MG63 (cell line): ENCODE measurements around the gene ARSI. TPM values are rescaled to one million over a fixed set of nuclear protein-coding genes. Genes with fewer than 3 reads are reported as not detected.
A peak's percentile ranks its signal among the peaks of the same experiment; 100 is the strongest.

Experiments
- DNase-seq: peaks from one replicate; pipeline ENCODE4 v3.0.0-alpha.2; 2020
- H3K27me3 ChIP-seq: fragments of 250-450 bp; sonication (Bioruptor Pico); 2 replicates; pipeline ENCODE4 v1.5.1; 2020; ENCODE audit warnings: mild to moderate bottlenecking, moderate library complexity
- H3K36me3 ChIP-seq: fragments of 250-450 bp; sonication (Bioruptor Pico); 2 replicates; pipeline ENCODE4 v1.5.1; 2020; ENCODE audit warnings: mild to moderate bottlenecking, moderate library complexity
- H3K4me3 ChIP-seq: fragments of 250-450 bp; sonication (Bioruptor Pico); 2 replicates; pipeline ENCODE4 v1.5.1; 2020; ENCODE audit warnings: mild to moderate bottlenecking, moderate library complexity
- H3K9me3 ChIP-seq: fragments of 250-450 bp; sonication (Bioruptor Pico); 2 replicates; pipeline ENCODE4 v1.5.1; 2020; ENCODE audit warnings: mild to moderate bottlenecking, moderate library complexity
- total RNA-seq: library from RNA; depleted of rRNA; stranded (reverse); fragments of >200 nt; shearing (Covaris generic); gene quantifications from 2 replicates; pipeline ENCODE4 v1.2.3, GENCODE V29; 2014; ENCODE audit warnings: low replicate concordance; rRNA removed

Gene ARSI
- total RNA-seq = 38.8 and 45.4 TPM in 2 replicates

DNA sequence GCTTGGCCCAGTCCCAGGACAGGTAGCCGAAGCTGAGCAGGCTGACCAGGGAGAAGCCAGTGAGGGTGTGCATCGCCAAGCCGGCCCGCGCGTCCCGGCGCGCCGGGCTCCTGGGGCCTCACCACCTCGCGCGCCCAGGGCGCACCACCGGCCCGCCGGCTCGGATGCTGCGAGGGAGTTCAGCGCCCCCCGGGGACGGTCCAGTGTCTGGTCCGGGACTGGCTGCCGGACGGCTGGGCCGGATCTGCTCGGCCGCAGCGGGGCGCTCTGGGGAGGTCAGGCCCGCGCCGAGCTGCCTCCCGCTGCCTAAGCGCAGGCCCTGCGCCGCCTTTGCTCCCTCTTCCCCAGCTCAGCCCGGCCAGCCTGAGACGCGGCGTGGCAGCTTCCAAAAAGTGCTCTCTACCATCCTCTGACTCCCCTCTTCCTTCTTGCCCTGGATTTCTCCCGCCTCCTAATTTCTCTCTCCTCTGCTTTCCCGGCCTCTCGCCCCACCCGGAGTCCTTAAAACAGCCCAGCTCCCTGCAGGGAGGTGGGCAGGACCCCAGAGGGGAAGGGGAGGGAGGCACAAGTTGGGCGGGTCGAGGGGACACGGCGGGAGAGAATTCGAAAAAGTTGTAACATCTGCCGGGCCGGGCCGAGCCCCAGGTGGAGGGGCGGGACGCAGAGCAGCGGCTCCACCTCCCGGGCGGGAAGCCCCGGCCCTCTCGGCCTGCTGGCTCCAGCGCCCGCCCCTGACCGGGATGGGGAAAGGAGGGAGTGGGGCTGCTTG is at the start of gene ARSI:
Gene ARSI (minus strand): TSS at position 605 of the 769 bp plus-strand sequence. CDS start 532 bp downstream, at position 73.
- Histone ChIP-seq H3K9me3 (no peaks in the 10 kb centered on the region), H3K36me3 (peaks cover 7% of the 10 kb centered on the region), H3K4me3 (peak within 1 kb of the TSS; percentile 26), H3K27me3 (no peaks in the 10 kb centered on the region)
- DNase-seq = peak; percentile 95

DNA sequence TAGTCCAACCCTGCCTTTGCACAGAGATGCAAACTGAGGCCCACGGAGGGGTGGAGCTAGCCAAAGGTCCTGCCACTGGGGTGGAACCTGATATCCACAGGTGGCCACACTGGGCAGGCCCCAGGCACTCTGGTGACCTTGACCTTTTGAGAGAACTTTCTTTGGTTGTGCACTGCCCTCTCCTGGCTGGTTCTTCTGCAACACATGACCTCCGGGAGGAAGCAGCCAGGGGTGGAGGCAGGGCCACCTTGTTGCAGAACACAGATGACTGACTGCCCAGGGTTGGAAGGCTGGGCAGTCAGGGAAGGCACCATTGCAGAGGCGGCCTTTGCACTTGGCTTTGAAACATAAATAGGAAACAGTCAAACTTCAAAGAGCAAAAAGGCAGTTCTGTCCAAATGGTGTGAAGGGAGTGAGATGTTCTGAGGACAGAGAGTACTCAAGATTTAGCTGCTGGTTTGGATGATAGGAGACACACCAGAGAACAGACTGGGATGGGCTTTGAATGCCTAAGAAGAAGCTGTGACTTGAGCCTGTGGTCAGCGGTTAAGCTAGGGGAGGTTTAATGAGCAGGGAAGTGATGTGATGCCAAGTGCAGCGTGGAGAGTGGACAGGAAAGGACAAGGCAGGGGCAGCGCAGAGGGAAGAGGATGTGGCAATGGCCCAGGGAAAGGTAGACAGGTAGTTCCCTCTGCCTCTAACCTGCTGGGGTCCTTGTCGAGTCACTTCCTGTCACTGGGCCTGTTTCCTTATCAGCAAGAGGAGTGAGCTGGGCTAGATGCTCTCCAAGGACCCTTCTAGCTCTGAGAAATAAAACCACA is 48.0 kb upstream of the ARSI start:
- DNase-seq = peak; percentile 84
- no peak overlapping the region for H3K4me3 ChIP-seq
- H3K36me3 ChIP-seq = no peaks in the 10 kb centered on the region
- no peaks in the 10 kb centered on the region for H3K9me3 ChIP-seq
- no peaks in the 10 kb centered on the region for H3K27me3 ChIP-seq

GRCh38 chr5:150349681-150350275 is 47.1 kb upstream of the ARSI start:
- no peaks in the 10 kb centered on the region for H3K27me3 ChIP-seq
- H3K36me3 ChIP-seq = no peaks in the 10 kb centered on the region
- DNase-seq = no peak
- no peaks in the 10 kb centered on the region for H3K9me3 ChIP-seq
- H3K4me3 ChIP-seq = no peak overlapping the region

DNA sequence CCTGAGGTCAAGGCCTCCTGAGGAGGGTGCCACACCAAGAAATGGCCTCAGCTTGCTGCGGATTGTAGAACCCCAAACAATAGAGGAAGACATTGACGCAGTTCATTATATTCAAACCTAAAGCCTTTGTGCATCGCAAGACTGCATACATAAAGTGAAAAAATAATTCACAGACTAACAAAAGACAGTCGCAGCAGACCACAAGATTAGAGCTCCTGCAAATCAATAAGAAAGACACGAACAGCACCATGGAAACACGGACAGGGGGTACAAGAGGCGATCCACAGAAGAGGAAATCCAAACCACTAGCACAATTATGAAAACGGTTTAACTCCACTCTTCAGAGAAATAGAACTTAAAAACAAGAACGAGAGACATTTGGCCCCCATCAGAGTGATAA is 44.7 kb upstream of the ARSI start:
- Histone ChIP-seq H3K4me3 (no peak overlapping the region), H3K27me3 (no peaks in the 10 kb centered on the region), H3K36me3 (no peaks in the 10 kb centered on the region), H3K9me3 (no peaks in the 10 kb centered on the region)
- DNase-seq = no peak

DNA sequence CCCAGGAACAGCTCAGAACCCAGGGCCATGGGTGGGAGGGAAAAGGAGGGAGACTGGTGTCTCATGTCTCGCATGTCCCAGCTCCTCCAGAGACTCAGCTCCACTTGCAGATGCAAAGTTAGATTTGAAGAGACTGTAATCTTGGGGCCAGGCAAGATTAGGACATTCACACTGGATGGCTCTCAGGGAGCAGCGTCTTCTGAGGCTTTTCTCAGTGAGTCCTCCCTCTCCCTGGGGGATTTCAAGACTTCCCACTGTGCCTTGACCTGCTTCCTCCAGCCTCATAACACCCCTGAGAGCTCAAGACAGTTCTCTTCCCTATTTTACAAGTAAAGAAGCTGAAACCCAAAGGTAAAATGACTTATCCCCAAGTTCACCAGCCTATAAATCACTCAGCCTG is 44.3 kb upstream of the ARSI start:
- Histone ChIP-seq H3K27me3 (no peaks in the 10 kb centered on the region), H3K4me3 (no peak overlapping the region), H3K9me3 (no peaks in the 10 kb centered on the region), H3K36me3 (no peaks in the 10 kb centered on the region)
- DNase-seq = no peak

- no peaks in the 10 kb centered on the region for H3K36me3 ChIP-seq
- H3K4me3 ChIP-seq = no peak overlapping the region
- no peaks in the 10 kb centered on the region for H3K27me3 ChIP-seq
- DNase-seq = no peak
- no peaks in the 10 kb centered on the region for H3K9me3 ChIP-seq
These were observed 43.9 kb upstream of the ARSI start for GRCh38 chr5:150346592-150346991.

- no peaks in the 10 kb centered on the region for H3K9me3 ChIP-seq
- no peaks in the 10 kb centered on the region for H3K36me3 ChIP-seq
- no peak overlapping the region for H3K4me3 ChIP-seq
- DNase-seq = no peak
- no peaks in the 10 kb centered on the region for H3K27me3 ChIP-seq
These were observed 43.0 kb upstream of the ARSI start for GRCh38 chr5:150345716-150346115.

DNA sequence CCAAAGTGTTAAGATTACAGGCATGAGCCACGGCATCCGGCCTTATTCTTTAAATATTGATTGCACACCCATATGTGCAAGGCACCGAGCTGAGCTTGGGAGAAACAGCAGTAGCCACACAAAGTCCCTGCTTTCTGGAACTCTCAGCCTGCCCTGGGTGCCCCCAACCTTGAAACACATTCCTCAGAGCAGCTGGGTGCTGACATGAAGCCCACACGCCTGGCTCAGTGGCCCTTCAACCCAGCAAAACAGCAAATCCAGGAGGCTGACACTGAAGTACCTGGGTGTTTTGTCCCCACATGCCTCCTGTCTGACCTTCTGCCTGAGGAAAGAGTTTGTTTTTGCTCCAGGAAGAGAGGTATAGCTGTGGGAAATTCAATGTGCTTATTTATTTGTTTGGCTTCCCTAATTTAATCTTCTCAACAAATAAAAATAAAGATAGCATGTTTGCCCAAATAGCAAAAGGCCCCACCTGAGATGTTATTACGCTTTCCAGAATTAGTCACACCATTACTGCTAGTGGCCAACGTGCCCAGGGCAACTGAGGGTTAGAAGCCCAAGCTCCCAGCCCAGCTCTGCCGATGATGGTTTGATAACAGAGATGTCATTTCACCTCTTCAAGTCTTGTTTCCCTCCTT is 41.4 kb upstream of the ARSI start:
- Histone ChIP-seq H3K27me3 (no peaks in the 10 kb centered on the region), H3K36me3 (no peaks in the 10 kb centered on the region), H3K9me3 (no peaks in the 10 kb centered on the region), H3K4me3 (no peak overlapping the region)
- DNase-seq = no peak

DNA sequence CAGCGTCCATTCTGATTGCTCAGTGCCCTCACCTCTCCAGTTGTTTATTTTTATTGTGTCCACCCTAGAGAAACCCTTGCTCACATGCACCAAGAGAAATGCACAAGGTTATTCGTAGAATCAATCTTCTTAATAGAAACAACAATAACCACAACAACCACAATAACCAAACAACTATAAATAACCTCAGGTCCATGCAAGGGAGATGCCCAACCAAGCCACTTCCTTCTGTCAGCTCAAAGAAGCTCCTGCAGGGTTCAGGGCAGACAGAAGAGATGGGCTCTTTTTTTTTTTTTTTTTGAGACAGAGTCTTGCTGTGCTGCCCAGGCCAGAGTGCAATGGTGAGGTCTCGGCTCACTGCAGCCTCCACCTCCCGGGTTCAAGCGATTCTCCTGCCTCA is 39.9 kb upstream of the ARSI start:
- H3K9me3 ChIP-seq = no peaks in the 10 kb centered on the region
- DNase-seq = no peak
- no peaks in the 10 kb centered on the region for H3K36me3 ChIP-seq
- no peak overlapping the region for H3K4me3 ChIP-seq
- no peaks in the 10 kb centered on the region for H3K27me3 ChIP-seq

DNA sequence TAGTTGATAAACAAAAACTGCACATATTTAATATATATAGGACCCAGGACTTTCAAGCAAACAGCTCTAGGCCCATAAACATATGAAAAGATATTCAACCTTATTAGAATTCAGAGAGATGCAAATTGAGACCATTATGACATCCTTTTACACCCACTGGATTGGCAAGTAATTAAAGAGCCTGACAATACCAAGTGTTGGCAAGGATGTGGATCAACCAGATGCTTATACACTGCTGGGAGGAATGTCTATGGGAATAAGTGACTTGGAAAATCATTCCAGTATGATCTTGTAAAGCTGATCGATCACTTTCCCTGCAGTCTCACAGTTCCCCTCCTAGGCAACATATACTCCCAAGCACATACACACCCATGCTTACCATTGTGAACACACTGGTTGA is 39.3 kb upstream of the ARSI start:
- Histone ChIP-seq H3K4me3 (no peak overlapping the region), H3K27me3 (no peaks in the 10 kb centered on the region), H3K36me3 (no peaks in the 10 kb centered on the region), H3K9me3 (no peaks in the 10 kb centered on the region)
- DNase-seq = no peak

DNA sequence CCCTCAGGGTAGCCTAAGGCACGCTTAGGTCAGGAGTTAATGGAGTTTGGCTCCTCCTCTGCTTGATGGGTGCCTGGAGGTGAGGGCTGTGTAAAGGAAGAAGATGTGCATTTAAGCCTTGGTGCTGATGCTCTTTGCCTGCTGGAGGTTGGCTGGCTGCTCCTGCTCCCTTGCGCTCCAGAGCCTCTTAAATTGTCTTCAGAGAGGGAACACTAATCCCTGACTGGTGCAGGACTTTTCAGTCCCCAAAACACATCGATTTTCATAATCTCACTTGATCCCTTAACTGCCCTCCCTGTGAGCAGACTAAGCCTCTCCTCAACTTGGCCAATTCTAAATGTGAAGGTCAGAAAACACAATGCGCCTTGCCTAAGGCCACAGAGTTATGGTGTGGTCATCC is 38.6 kb upstream of the ARSI start:
- Histone ChIP-seq H3K4me3 (no peak overlapping the region), H3K36me3 (no peaks in the 10 kb centered on the region), H3K27me3 (no peaks in the 10 kb centered on the region), H3K9me3 (no peaks in the 10 kb centered on the region)
- DNase-seq = no peak

GRCh38 chr5:150340614-150341255 is 38.0 kb upstream of the ARSI start:
- no peak for DNase-seq
- H3K9me3 ChIP-seq = no peaks in the 10 kb centered on the region
- H3K27me3 ChIP-seq = no peaks in the 10 kb centered on the region
- H3K4me3 ChIP-seq = no peak overlapping the region
- no peaks in the 10 kb centered on the region for H3K36me3 ChIP-seq

- no peak for DNase-seq
- H3K4me3 ChIP-seq = no peak overlapping the region
- no peaks in the 10 kb centered on the region for H3K27me3 ChIP-seq
- no peaks in the 10 kb centered on the region for H3K36me3 ChIP-seq
- H3K9me3 ChIP-seq = no peaks in the 10 kb centered on the region
These were observed 37.1 kb upstream of the ARSI start for GRCh38 chr5:150339841-150340240.

DNA sequence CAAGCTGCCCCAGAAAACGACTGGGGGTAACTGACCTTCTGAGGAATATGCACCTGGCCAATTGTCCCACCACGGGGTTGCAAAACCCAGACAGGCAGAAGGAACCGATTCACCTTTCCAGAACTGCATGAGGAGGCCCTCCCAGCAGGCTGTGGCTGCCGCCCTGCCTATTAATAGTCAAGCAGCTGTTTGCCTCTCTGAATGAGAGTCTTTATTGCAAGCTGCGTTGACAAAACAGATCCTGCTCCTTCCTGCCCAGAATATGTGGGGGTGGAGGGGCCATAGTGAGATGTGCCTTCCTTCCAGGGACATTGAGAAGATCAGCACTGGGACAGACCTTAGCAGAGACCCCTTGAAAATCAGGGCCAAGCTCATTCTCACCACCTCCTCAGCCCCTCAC is 36.5 kb upstream of the ARSI start:
- DNase-seq = no peak
- Histone ChIP-seq H3K4me3 (no peak overlapping the region), H3K9me3 (no peaks in the 10 kb centered on the region), H3K27me3 (no peaks in the 10 kb centered on the region), H3K36me3 (no peaks in the 10 kb centered on the region)

- no peak for DNase-seq
- H3K4me3 ChIP-seq = no peak overlapping the region
- H3K9me3 ChIP-seq = no peaks in the 10 kb centered on the region
- H3K27me3 ChIP-seq = no peaks in the 10 kb centered on the region
- no peaks in the 10 kb centered on the region for H3K36me3 ChIP-seq
These were observed 35.8 kb upstream of the ARSI start for GRCh38 chr5:150338546-150338945.

- Histone ChIP-seq H3K27me3 (no peaks in the 10 kb centered on the region), H3K9me3 (no peaks in the 10 kb centered on the region), H3K4me3 (no peak overlapping the region), H3K36me3 (no peaks in the 10 kb centered on the region)
- no peak for DNase-seq
These were observed 33.1 kb upstream of the ARSI start for GRCh38 chr5:150335778-150336177.

DNA sequence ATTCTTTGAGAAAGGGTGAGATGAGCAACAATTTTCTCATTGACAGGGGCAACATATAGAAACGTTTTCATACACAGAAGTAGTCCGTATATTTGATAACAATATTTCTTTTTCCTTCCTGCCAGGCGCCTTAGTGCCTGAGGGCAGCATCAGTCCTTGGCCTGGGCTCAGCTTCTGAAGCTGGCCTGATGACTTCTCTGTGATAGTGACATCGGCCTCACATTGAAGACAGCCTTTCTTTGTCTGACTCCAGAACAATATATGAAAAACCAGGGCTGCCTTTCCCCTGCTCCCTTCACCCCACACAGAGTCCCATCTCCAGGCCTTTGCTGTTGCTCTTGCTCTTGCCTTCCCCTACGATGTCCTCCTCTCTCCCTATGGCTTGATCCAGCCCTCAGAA is 30.7 kb upstream of the ARSI start:
- H3K36me3 ChIP-seq = no peaks in the 10 kb centered on the region
- DNase-seq = no peak
- H3K4me3 ChIP-seq = no peak overlapping the region
- H3K9me3 ChIP-seq = no peaks in the 10 kb centered on the region
- H3K27me3 ChIP-seq = no peaks in the 10 kb centered on the region
